Ishikawa (cell line): ENCODE data around the gene ZNF385C.

Experiments used
- CEBPB ChIP-seq: IDR thresholded peaks from 2 replicates; pipeline ENCODE4 v1.6.1; 2012
- CREB1 ChIP-seq: IDR thresholded peaks from 2 replicates; pipeline ENCODE4 v1.6.1; 2012; ENCODE audit warnings: low read depth
- EGR1 ChIP-seq: IDR thresholded peaks from 2 replicates; pipeline ENCODE4 v1.6.1; 2012
- EP300 ChIP-seq: IDR thresholded peaks from 2 replicates; pipeline ENCODE4 v1.6.1; 2012; ENCODE audit warnings: borderline replicate concordance
- FOXM1 ChIP-seq: IDR thresholded peaks from 2 replicates; pipeline ENCODE4 v1.6.1; 2012; ENCODE audit warnings: low read depth, borderline replicate concordance
- NFIC ChIP-seq: IDR thresholded peaks from 2 replicates; pipeline ENCODE4 v1.6.1; 2012
- RAD21 ChIP-seq: IDR thresholded peaks from 2 replicates; pipeline ENCODE4 v1.6.1; 2012; ENCODE audit warnings: low read depth
- TAF1 ChIP-seq: IDR thresholded peaks from 2 replicates; pipeline ENCODE4 v1.6.1; 2012; ENCODE audit warnings: low read depth, mild to moderate bottlenecking
- TCF12 ChIP-seq: IDR thresholded peaks from 2 replicates; pipeline ENCODE4 v1.6.1; 2012; ENCODE audit warnings: low read depth
- TEAD4 ChIP-seq: IDR thresholded peaks from 2 replicates; pipeline ENCODE4 v1.6.1; 2012
- YY1 ChIP-seq: IDR thresholded peaks from 2 replicates; pipeline ENCODE4 v1.6.1; 2012; ENCODE audit warnings: low read depth
- ZBTB7A ChIP-seq: IDR thresholded peaks from 2 replicates; pipeline ENCODE4 v1.6.1; 2012; ENCODE audit warnings: low read depth
- TF ChIP-seq, protein P1 (sequence below): IDR thresholded peaks from 2 replicates; pipeline ENCODE4 v1.6.1; 2012
- TF ChIP-seq, protein P2 (sequence below): IDR thresholded peaks from 2 replicates; pipeline ENCODE4 v1.6.1; 2012; ENCODE audit warnings: low read depth, mild to moderate bottlenecking
- TF ChIP-seq, protein P3 (sequence below): IDR thresholded peaks from 2 replicates; pipeline ENCODE4 v1.6.1; 2012

Gene ZNF385C

DNA sequence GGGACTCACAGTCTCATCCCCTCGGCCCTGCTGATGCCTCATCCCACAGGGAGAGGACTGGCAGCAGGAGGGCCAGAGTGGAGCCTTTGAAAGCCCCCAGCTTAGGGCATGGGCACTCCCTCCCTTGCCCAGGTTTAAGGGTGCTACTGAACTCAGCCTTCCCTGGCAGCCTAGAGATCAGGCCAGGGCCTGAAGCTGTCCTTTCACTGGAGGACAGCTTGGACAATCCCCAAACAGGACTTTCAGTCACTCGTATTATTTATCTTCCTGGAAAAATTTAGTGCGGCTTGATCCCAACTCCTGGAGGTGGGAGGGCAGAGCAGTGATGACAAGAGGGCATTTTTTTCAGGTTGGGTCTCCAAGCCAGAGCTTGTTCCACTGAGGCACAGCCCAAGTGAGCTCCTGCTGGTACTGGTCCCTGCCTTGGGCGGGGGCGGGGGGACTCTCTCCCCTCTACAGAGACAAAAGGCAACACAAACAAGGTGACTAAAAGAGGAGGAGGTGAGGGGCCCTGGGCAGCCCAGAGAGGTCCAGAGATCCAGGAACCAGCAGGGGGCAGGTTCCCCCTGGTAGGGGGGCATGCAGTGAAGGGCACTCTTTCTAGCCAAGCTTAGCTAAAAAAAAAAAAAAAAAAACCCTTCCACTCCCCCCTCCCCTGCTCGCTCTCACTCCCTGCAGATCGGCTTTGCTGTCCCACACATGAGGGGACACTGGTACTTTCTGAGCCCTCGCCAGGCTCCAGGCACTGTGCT, 1.7 kb downstream of the ZNF385C start:
- TF ChIP-seq, protein P1, sequence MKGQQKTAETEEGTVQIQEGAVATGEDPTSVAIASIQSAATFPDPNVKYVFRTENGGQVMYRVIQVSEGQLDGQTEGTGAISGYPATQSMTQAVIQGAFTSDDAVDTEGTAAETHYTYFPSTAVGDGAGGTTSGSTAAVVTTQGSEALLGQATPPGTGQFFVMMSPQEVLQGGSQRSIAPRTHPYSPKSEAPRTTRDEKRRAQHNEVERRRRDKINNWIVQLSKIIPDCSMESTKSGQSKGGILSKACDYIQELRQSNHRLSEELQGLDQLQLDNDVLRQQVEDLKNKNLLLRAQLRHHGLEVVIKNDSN = no peak
- TF ChIP-seq RAD21 = no peak
- no peak for TF ChIP-seq ZBTB7A
- no peak for TF ChIP-seq TAF1
- TF ChIP-seq EP300 = no peak
- no peak for TF ChIP-seq EGR1

DNA sequence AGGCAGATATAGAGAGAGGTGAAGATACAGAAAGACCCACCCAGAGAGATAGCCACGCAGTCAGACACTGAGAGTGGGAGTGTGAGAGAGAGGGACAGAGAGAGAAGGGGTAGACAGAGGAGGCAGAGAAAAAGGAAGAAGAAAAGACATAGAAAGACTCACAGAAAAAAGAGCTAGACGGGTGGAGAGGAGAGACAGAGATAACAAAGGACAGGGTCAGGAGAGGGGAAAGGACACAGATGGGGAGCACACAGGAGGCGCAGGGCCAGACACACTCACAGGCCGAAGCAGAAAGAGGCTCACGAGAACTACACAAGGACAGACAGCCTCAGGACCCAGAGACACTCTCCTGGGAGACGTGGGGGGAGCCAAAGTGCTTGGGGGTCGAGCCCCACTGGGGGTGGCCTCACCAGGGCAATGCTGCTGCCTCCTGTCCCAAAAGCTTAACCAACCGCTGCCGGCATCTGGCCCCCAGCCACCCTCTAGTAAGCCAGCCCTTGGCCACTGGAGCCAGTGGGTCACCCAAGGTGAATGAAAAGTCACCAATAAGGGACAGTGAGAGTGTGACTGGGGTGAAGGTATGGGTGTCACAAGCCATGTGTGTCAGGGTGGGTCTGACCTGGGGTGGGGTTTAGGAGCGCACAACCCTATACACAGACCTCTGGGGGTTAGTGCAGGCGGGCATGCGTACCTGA, 3.8 kb downstream of the ZNF385C start:
- TF ChIP-seq NFIC (no peak), FOXM1 (no peak), RAD21 (no peak), TAF1 (no peak)
- TF ChIP-seq, protein P2, sequence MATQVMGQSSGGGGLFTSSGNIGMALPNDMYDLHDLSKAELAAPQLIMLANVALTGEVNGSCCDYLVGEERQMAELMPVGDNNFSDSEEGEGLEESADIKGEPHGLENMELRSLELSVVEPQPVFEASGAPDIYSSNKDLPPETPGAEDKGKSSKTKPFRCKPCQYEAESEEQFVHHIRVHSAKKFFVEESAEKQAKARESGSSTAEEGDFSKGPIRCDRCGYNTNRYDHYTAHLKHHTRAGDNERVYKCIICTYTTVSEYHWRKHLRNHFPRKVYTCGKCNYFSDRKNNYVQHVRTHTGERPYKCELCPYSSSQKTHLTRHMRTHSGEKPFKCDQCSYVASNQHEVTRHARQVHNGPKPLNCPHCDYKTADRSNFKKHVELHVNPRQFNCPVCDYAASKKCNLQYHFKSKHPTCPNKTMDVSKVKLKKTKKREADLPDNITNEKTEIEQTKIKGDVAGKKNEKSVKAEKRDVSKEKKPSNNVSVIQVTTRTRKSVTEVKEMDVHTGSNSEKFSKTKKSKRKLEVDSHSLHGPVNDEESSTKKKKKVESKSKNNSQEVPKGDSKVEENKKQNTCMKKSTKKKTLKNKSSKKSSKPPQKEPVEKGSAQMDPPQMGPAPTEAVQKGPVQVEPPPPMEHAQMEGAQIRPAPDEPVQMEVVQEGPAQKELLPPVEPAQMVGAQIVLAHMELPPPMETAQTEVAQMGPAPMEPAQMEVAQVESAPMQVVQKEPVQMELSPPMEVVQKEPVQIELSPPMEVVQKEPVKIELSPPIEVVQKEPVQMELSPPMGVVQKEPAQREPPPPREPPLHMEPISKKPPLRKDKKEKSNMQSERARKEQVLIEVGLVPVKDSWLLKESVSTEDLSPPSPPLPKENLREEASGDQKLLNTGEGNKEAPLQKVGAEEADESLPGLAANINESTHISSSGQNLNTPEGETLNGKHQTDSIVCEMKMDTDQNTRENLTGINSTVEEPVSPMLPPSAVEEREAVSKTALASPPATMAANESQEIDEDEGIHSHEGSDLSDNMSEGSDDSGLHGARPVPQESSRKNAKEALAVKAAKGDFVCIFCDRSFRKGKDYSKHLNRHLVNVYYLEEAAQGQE = no peak

DNA sequence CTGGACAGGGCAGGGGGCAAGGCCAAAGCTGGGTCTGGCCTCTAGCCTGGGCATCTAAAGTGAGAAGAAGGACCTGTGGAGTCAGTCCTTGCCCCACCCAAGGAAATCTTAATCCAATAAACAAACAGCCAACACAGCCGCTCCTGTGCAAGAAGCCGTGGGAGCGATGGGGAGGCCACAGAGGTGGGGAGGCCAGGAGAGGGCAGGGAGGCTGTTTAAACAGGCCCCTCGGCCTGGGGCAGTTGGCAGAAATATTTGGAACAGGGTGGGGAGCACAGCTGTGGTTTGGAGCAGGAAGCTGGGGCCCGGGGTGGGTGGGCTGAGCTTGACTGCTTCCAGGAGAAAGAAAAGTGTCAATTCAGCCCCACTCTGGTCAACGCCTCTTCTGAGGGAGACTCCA, 5.3 kb downstream of the ZNF385C start:
- TF ChIP-seq, protein P2 = no peak
- no peak for TF ChIP-seq TCF12
- TF ChIP-seq EP300 = no peak
- no peak for TF ChIP-seq EGR1
- no peak for TF ChIP-seq TEAD4
- TF ChIP-seq CEBPB = no peak
- no peak for TF ChIP-seq YY1
- TF ChIP-seq TAF1 = no peak
- no peak for TF ChIP-seq NFIC
- no peak for TF ChIP-seq RAD21
- no peak for TF ChIP-seq CREB1
- TF ChIP-seq FOXM1 = no peak
- TF ChIP-seq ZBTB7A = no peak
- TF ChIP-seq, protein P3, sequence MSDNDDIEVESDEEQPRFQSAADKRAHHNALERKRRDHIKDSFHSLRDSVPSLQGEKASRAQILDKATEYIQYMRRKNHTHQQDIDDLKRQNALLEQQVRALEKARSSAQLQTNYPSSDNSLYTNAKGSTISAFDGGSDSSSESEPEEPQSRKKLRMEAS = no peak

DNA sequence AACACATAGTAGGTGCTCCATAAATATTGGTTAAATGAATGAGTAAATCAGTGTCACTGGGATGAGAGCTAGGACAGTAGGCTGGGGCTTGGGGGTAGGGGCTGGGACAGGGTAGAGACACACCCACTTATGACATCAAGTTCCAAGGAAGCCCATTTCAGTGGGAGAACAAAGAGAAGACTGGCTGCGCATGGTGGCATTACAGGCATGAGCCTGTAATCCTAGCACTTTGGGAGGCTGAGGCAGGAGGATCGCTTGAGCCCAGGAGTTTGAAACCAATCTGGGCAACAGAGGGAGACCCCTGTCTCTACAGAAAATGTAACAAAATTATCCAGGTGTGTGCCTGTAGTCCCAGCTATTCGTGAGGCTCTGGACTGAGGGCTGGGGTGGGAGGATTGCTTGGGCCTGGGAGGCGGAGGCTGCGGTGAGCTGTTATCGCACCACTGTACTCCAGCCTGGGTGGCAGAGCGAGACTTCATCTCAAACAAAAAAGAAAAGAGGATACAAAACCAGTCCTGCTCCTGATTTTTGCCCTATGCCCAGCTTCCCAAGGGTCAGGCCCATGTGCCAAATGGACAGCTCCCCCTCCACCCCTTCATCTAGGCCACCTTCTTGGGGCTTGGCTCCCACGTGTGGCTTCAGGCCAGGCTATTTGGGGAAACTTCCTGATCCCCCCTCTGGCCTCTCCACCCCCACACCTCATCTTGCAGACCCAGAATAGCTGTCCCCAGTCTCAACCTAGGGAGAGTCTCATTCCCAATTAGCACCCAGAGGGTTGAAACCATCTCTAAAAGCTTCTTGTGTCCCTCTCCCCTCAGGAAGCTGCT, 7.1 kb downstream of the ZNF385C start:
- TF ChIP-seq FOXM1 (no peak), CEBPB (no peak)
- TF ChIP-seq, protein P3 = no peak

DNA sequence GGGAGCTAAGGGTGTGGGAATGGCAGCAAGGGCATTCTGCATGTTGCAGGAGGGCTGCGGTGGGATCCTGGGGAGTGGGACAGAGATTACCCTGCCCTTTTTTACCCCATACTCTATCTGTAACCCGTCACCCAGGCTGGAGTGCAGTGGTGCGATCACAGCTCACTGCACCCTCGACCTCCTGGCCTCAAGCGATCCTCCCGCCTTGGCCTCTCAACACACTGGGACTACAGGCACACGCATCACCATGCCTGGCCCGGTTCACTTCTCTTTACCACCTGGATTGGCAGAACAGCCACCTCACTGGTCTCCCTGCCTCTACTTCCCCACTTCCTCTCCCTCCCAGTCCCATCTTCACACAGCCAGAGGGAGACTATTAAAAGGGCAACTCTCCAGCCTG, 9.5 kb downstream of the ZNF385C start:
- TF ChIP-seq YY1 (no peak), NFIC (no peak), EP300 (no peak), TCF12 (no peak), EGR1 (no peak), ZBTB7A (no peak), FOXM1 (no peak), CEBPB (no peak)
- TF ChIP-seq, protein P1 = no peak
- TF ChIP-seq, protein P3 = no peak
- TF ChIP-seq, protein P2 = no peak
